WTC11 (cell line): ENCODE measurements around the gene GRID2.

Source experiments
- EMX1 ChIP-seq: fragments of 250-450 bp; sonication (Bioruptor Pico); IDR thresholded peaks from 2 replicates; pipeline ENCODE4 v1.8.0; 2021; ENCODE audit warnings: mild to moderate bottlenecking
- ESRRA ChIP-seq: sonication (generic); formaldehyde crosslinking; IDR thresholded peaks from 2 replicates; pipeline ENCODE4 v1.8.1; 2022; ENCODE audit warnings: mild to moderate bottlenecking, missing genetic modification reagents, borderline replicate concordance
- FOXK1 ChIP-seq: sonication (generic); formaldehyde crosslinking; IDR thresholded peaks from 2 replicates; pipeline ENCODE4 v1.8.0; 2022; ENCODE audit warnings: mild to moderate bottlenecking, moderate library complexity, missing genetic modification reagents
- FOXP1 ChIP-seq: sonication (generic); formaldehyde crosslinking; IDR thresholded peaks from 2 replicates; pipeline ENCODE4 v1.8.0; 2022; ENCODE audit warnings: missing genetic modification reagents, mild to moderate bottlenecking, moderate library complexity, borderline replicate concordance
- ZNF317 ChIP-seq: sonication (generic); formaldehyde crosslinking; IDR thresholded peaks from 2 replicates; pipeline ENCODE4 v1.8.1; 2023; ENCODE audit warnings: low read depth, mild to moderate bottlenecking, moderate library complexity, missing genetic modification reagents, borderline replicate concordance
- TF ChIP-seq, protein P1 (sequence below): sonication (generic); formaldehyde crosslinking; IDR thresholded peaks from 2 replicates; pipeline ENCODE4 v1.8.1; 2023; ENCODE audit warnings: mild to moderate bottlenecking, moderate library complexity, missing genetic modification reagents
- TF ChIP-seq, protein P2 (sequence below): fragments of 200-600 bp; IDR thresholded peaks from 2 replicates; pipeline ENCODE4 v1.8.0; 2022; ENCODE audit warnings: antibody characterized with exemption
- TF ChIP-seq, protein P3 (sequence below): sonication (generic); formaldehyde crosslinking; IDR thresholded peaks from 2 replicates; pipeline ENCODE4 v1.8.0; 2023; ENCODE audit warnings: missing genetic modification reagents
- TF ChIP-seq, protein P4 (sequence below): sonication (generic); formaldehyde crosslinking; IDR thresholded peaks from 2 replicates; pipeline ENCODE4 v1.8.1; 2023; ENCODE audit warnings: mild to moderate bottlenecking, missing genetic modification reagents, moderate library complexity
- TF ChIP-seq, protein P5 (sequence below): sonication (generic); formaldehyde crosslinking; IDR thresholded peaks from 2 replicates; pipeline ENCODE4 v1.8.0; 2022; ENCODE audit warnings: mild to moderate bottlenecking, missing genetic modification reagents

DNA sequence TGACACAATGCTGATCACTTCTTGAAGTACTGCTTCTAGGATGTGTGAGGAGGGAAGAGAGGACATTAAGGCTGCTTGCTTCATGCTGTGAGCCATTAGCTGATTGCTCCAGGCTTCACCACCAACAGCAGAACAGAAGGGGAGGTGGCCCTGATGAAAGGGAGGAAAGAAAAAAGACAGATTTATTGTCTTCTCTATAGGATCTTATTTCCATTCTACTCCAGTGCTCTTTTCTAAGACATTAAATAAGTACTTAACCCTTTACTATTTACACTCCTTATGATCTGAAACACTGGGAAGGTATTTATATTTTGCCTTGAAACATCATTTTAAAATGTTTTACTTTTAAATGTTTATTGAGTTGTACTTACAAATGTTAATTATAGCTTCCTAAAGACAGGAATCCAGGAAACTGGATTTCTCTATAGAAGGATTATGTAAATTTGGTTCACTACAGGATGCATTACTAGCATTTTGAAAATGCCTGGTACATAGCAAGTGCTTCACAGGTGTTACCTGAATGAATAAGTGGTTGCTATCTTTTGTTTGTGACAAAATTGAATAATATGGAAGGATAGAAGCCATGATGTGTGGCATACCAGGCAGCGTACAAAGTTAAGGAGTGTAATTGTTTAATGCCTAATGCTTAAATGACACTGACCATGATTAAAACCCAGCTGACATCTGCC lies 843.9 kb downstream of the GRID2 start:
- TF ChIP-seq, protein P1, sequence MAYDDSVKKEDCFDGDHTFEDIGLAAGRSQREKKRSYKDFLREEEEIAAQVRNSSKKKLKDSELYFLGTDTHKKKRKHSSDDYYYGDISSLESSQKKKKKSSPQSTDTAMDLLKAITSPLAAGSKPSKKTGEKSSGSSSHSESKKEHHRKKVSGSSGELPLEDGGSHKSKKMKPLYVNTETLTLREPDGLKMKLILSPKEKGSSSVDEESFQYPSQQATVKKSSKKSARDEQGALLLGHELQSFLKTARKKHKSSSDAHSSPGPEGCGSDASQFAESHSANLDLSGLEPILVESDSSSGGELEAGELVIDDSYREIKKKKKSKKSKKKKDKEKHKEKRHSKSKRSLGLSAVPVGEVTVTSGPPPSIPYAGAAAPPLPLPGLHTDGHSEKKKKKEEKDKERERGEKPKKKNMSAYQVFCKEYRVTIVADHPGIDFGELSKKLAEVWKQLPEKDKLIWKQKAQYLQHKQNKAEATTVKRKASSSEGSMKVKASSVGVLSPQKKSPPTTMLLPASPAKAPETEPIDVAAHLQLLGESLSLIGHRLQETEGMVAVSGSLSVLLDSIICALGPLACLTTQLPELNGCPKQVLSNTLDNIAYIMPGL (CRISPR knock-in tag) = no peak
- TF ChIP-seq ESRRA = no peak
- TF ChIP-seq, protein P2, sequence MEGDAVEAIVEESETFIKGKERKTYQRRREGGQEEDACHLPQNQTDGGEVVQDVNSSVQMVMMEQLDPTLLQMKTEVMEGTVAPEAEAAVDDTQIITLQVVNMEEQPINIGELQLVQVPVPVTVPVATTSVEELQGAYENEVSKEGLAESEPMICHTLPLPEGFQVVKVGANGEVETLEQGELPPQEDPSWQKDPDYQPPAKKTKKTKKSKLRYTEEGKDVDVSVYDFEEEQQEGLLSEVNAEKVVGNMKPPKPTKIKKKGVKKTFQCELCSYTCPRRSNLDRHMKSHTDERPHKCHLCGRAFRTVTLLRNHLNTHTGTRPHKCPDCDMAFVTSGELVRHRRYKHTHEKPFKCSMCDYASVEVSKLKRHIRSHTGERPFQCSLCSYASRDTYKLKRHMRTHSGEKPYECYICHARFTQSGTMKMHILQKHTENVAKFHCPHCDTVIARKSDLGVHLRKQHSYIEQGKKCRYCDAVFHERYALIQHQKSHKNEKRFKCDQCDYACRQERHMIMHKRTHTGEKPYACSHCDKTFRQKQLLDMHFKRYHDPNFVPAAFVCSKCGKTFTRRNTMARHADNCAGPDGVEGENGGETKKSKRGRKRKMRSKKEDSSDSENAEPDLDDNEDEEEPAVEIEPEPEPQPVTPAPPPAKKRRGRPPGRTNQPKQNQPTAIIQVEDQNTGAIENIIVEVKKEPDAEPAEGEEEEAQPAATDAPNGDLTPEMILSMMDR = no peak
- TF ChIP-seq, protein P3, sequence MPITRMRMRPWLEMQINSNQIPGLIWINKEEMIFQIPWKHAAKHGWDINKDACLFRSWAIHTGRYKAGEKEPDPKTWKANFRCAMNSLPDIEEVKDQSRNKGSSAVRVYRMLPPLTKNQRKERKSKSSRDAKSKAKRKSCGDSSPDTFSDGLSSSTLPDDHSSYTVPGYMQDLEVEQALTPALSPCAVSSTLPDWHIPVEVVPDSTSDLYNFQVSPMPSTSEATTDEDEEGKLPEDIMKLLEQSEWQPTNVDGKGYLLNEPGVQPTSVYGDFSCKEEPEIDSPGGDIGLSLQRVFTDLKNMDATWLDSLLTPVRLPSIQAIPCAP = no peak
- TF ChIP-seq, protein P4, sequence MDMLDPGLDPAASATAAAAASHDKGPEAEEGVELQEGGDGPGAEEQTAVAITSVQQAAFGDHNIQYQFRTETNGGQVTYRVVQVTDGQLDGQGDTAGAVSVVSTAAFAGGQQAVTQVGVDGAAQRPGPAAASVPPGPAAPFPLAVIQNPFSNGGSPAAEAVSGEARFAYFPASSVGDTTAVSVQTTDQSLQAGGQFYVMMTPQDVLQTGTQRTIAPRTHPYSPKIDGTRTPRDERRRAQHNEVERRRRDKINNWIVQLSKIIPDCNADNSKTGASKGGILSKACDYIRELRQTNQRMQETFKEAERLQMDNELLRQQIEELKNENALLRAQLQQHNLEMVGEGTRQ (CRISPR knock-in tag) = no peak
- TF ChIP-seq FOXP1 (CRISPR knock-in tag) = no peak
- TF ChIP-seq EMX1 (CRISPR knock-in tag) = no peak
- no peak for TF ChIP-seq FOXK1 (CRISPR knock-in tag)
- no peak for TF ChIP-seq ZNF317
- TF ChIP-seq, protein P5, sequence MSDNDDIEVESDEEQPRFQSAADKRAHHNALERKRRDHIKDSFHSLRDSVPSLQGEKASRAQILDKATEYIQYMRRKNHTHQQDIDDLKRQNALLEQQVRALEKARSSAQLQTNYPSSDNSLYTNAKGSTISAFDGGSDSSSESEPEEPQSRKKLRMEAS (CRISPR knock-in tag) = no peak
